HG02938 (cell line): ENCODE data around the gene PVALEF.

Experiments used
- ATAC-seq: cut with Tn5 transposase; IDR thresholded peaks from one replicate; pipeline ENCODE4 v1.9.1; 2021; ENCODE audit warnings: mild to moderate bottlenecking, moderate library complexity; ENCODE audit not compliant: unreplicated experiment

PVALEF gene

GRCh38 chr17:81128338-81128737, 37.0 kb upstream of the PVALEF start:
- ATAC-seq: no peak

DNA sequence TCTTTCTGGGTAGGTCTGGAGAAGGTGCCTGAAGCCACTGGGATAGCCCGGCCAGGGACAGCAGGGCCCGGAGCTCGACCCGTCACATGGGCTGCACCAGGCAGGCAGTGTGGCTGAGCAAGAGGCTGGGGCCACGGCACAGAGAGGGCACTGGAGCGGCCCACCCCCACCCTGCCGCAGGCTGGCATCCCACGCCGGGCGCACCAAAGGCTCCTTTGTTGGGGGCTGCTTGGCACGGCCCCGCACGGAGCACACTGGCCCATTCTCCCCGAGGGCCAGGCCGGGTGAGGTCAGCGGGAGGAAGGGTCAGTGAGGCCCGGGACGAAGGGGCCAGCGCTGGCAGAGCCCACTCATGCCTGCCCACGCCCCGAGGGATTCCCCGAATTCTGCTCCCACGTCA, 36.5 kb upstream of the PVALEF start:
- ATAC-seq: no peak

DNA sequence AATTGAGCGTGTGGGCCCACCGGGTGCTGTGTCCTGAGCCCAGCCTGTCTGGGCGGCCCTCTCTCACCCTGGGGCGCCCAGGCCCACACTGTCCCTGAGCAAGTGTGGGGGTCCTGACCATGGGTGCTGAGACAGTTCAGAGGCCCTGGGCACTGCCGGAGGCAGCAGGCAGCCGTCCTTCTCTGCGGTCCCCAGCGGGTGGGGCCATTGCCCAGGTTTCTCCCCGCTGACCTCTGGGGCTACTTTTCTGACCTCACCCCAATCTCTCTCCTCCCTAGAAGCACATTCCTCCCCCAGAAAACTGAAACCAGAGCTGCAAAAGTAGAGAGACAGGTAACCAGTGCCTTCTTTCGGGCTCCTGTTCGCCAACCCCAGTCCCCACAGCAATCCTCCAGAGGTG, 36.0 kb upstream of the PVALEF start:
- no peak for ATAC-seq

- ATAC-seq: no peak
These were observed 35.5 kb upstream of the PVALEF start for GRCh38 chr17:81129711-81130367.

- ATAC-seq: no peak
These were observed 34.6 kb upstream of the PVALEF start for GRCh38 chr17:81130385-81131361.

- ATAC-seq: no peak
These were observed 33.7 kb upstream of the PVALEF start for GRCh38 chr17:81131486-81132196.

GRCh38 chr17:81132197-81132540, 33.1 kb upstream of the PVALEF start:
- ATAC-seq: no peak

DNA sequence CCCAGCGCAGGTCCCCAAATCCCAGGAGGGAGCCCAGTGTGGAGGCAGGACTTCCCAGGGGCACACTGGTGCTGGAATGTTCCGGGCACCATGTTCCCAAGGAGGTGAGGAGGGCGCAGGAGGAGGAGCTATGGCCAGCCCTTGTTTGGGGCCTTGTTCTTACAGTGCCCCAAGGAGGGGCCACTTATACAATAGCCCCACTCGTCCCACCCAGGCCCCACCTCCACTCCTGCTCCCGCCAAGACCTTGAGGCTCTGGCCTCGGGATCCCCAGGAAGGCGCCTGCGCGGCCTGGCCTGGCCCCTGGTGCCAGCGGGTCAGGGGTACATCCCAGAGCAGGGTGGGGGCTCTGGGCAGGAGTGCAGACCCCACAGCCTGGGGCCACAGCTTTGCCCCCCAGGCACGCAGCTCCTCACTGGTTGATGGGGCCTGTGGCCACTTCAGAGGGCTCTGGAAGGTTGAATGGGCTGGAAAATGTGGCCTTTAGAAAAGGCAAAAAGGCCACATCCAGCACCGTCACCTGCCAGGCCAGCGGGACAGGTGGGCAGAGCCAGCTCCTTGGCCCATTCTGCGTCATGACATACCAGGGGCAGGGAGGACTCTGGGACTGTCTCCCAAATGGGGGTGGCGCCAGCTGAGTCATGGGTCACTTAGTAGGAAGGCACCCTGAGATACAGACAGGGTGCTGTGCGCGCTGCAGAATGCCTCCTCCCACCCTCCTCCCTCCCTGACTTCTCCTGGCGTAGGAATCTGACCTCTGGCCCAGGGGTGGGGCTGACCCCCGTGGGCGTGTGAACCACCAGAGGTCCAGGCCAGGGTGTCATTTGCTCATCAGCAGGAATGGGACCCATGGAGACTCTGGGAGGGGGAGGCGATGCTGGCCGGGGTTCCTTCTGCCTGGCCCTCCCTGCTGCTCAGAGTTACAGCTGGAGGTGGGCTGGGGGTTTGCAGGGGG, 32.3 kb upstream of the PVALEF start:
- ATAC-seq: no peak

GRCh38 chr17:81134064-81134781, 31.1 kb upstream of the PVALEF start:
- no peak for ATAC-seq

DNA sequence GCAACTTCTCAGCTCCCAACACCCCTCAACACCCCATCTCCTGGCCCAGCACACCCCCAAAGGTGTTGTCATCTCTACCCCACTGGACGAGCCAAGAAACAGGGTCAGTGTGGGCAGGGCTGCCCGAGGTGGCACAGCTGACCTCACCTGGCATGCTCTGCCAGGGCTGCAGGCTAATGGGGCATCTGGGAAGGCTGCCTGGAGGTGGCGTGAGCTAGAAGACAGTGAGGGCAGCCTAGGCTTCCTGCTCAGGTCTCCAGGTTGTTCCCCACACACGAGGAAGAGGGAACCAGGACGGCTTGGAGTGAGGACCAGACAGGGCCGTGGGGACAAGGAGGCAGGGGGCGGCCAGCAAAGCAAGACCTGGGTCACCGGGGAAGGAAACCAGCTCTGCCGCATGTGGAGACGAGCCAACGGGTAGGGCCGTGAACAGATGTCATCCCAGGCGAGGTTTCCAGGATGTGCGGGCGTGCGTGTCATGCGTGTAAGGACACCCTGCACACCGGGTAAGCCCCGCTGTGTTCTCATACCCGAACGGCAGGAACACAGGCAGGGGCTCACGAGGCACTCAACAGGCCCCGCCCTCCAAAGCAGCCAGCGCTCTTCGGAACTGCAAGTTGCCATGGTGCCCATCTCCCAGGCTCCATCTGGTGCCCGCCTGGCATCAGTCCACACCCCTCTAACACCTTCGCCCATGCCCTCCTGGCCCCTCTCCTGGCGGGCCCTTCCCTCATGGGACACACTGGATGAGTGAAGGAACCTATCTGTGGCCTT, 29.6 kb upstream of the PVALEF start:
- no peak for ATAC-seq

- ATAC-seq: no peak
These were observed 28.9 kb upstream of the PVALEF start for GRCh38 chr17:81136366-81136765.

DNA sequence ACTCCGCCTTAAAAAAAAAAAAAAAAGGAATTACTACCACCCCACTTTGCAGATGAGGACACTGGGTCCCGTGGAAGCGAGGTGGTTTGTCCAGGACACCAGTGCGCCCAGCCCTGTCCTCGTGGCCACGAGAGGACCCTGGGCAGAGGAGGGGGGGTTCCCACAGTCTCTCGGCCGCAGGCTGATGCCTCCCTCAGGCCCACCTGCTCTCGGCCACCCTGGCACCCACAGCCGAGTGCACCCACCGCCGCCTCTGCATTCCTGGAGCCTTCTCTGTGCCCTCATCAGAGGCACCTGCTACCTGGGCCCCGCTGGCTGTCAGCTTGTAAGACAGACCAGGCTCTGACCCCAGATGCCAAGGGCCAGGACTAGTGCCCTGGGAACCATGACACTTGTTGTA, 28.1 kb upstream of the PVALEF start:
- ATAC-seq: no peak

GRCh38 chr17:81138083-81138482, 27.2 kb upstream of the PVALEF start:
- no peak for ATAC-seq

DNA sequence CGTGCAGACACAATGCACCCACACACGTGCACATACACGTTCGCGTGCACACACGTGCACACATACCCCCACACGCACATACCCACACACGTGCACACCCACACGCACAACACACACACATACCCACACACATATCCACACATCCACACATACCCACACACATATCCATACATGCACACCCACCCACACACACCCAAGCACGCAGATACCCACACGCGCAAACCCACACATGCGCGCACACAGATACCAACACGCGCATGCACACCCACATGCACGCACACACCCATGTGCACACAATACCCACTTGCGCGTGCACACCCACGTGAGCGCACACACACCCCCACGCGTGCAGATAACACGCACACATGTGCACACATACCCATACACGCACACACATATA, 26.8 kb upstream of the PVALEF start:
- ATAC-seq: no peak

DNA sequence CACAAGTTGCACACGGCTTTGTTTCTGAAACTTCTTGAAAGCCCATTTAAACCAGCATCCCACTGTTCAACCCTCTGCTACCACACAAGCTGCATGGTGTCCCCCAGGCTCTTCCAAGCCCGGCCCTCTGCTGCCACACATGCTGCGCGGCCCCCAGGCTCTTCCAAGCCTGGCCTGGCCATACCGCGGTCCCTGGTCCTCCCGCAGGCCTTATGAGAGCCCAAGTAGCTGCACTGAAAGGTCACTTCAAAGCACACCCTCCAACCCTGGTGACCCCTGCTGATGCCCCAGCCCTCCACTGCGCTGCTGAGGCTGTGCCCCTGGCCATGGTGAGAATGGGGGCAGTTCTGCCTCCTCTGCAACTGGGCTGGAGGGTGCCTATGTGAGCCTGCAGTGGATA, 25.9 kb upstream of the PVALEF start:
- no peak for ATAC-seq

GRCh38 chr17:81140018-81140417, 25.3 kb upstream of the PVALEF start:
- ATAC-seq: no peak

- no peak for ATAC-seq
These were observed 24.6 kb upstream of the PVALEF start for GRCh38 chr17:81140695-81141094.

GRCh38 chr17:81142301-81143199, 22.8 kb upstream of the PVALEF start:
- ATAC-seq: no peak
